K562 (cell line): Measurements from ENCODE around the gene FAAP100. TPM values are rescaled to one million over a fixed set of nuclear protein-coding genes. Genes with fewer than 3 reads are reported as not detected.
A peak's percentile ranks its signal among the peaks of the same experiment; 100 is the strongest.

Experiments used
- ATAC-seq: fragments of 200-7000 bp; cut with Tn5 transposase; 3 replicates; pipeline ENCODE4 v1.9.1; 2020; ENCODE audit warnings: moderate library complexity
- BruUV-seq: library from RNA; stranded (reverse); fragments of 400-500 nt; replicated peaks from 2 replicates; lab custom pipeline; 2021; lab: Mats Ljungman, UMichigan
- CTCF ChIA-PET: fragments of 300-600 bp; formaldehyde crosslinking; extraction: SDS; loops from one replicate; lab custom pipeline; 2021; ENCODE audit warnings: low intra/inter-chr PET ratio; lab: Yijun Ruan, JAX
- POLR2A ChIA-PET: fragments of 300-600, 350-650 bp; sonication (Branson Sonifier 250); formaldehyde crosslinking; extraction: SDS; loops from one replicate; lab custom pipeline; 2021; ENCODE audit warnings: antibody characterized with exemption, inconsistent platforms; lab: Yijun Ruan, JAX
- DNase-seq, 4 experiments: peaks; one replicate each; pipeline versions ENCODE4 v3.0.0 to v3.0.0-alpha.2; 2011 to 2018; ENCODE audit warnings: low spot score in 3 of 4, mixed read lengths in 3 of 4; ENCODE audit errors: extremely low read depth in 1 of 4
- FAIRE-seq: peaks from 2 replicates; lab custom pipeline; 2011; peaks lifted over from hg19 to GRCh38; lab: Jason Lieb, UNC
- H2AFZ ChIP-seq: 2 replicates; pipeline ENCODE4 v1.6.0; 2011; ENCODE audit warnings: low read depth, low read length, control low read depth, inconsistent platforms
- H3K27ac ChIP-seq: fragments of 200-600 bp; 3 replicates; pipeline ENCODE4 v1.8.0; 2011; ENCODE audit warnings: low read depth, mild to moderate bottlenecking, control low read depth, inconsistent platforms, low read length, moderate library complexity, mixed read lengths; ENCODE audit errors: extremely low read depth
- H3K27me3 ChIP-seq, 2 experiments: fragments of 300-600 bp in 1 of 2; 2 replicates in 1 of 2; 3 replicates in 1 of 2; pipeline versions ENCODE4 v1.6.0 to v1.8.0; 2011; ENCODE audit warnings: inconsistent platforms in 2 of 2, low read length in 2 of 2, mild to moderate bottlenecking in 1 of 2, mixed read lengths in 1 of 2, moderate library complexity in 1 of 2; ENCODE audit not compliant: control insufficient read depth in 2 of 2, insufficient read depth in 2 of 2
- H3K36me3 ChIP-seq: fragments of 300-600 bp; 3 replicates; pipeline ENCODE4 v1.8.0; 2011; ENCODE audit warnings: mild to moderate bottlenecking, low read length, inconsistent platforms; ENCODE audit not compliant: control insufficient read depth, insufficient read depth
- H3K4me1 ChIP-seq, 2 experiments: fragments of 200-600 bp in 1 of 2; replicated peaks in 1 of 2; 2 replicates in 1 of 2; 3 replicates in 1 of 2; pipeline versions ENCODE4 v1.5.1 to v1.8.0; 2011; ENCODE audit warnings: inconsistent platforms in 2 of 2, low read length in 2 of 2, mild to moderate bottlenecking in 1 of 2, mixed read lengths in 1 of 2, moderate library complexity in 1 of 2; ENCODE audit not compliant: control insufficient read depth in 2 of 2, insufficient read depth in 2 of 2
- H3K4me2 ChIP-seq: 2 replicates; pipeline ENCODE4 v1.6.1; 2011; ENCODE audit warnings: low read length, control low read depth, inconsistent platforms, mixed read lengths; ENCODE audit not compliant: insufficient read depth
- H3K4me3 ChIP-seq: fragments of 200-600 bp; sonication (generic), shearing (Covaris generic); 2 replicates; pipeline ENCODE4 v1.5.1; 2016; ENCODE audit warnings: control low read depth, inconsistent platforms
- H3K79me2 ChIP-seq: fragments of 200-600 bp; 3 replicates; pipeline ENCODE4 v1.8.0; 2011; ENCODE audit warnings: low read length, inconsistent platforms; ENCODE audit not compliant: control insufficient read depth, insufficient read depth
- H3K9ac ChIP-seq, 2 experiments: 2 replicates each; pipeline versions ENCODE4 v1.6.0 to v1.6.1; 2011; ENCODE audit warnings: low read depth in 2 of 2, low read length in 2 of 2, control low read depth in 1 of 2, inconsistent platforms in 1 of 2, mild to moderate bottlenecking in 1 of 2, mixed read lengths in 1 of 2; ENCODE audit not compliant: insufficient read depth in 1 of 2
- H3K9me1 ChIP-seq: one replicate; pipeline ENCODE4 v1.6.0; 2011; ENCODE audit warnings: inconsistent platforms, mild to moderate bottlenecking, low read length, moderate library complexity; ENCODE audit not compliant: control insufficient read depth, insufficient read depth
- H3K9me3 ChIP-seq: replicated peaks from 2 replicates; pipeline ENCODE4 v1.5.1; 2011; ENCODE audit warnings: low read depth, low read length, inconsistent platforms; ENCODE audit not compliant: control insufficient read depth, insufficient read depth
- H4K20me1 ChIP-seq: replicated peaks from 2 replicates; pipeline ENCODE4 v1.6.1; 2011; ENCODE audit warnings: low read length, inconsistent platforms, mixed read lengths; ENCODE audit not compliant: control insufficient read depth, insufficient read depth
- CTCF ChIP-seq, 3 experiments: IDR thresholded peaks in 2 of 3; conservative IDR thresholded peaks in 1 of 3; 2 replicates each; pipeline ENCODE4 v1.5.1; 2011 to 2012; ENCODE audit warnings: low read length in 3 of 3, mild to moderate bottlenecking in 3 of 3, control low read depth in 2 of 3, improper control_type of control experiment in 1 of 3, inconsistent platforms in 1 of 3, low read depth in 1 of 3, mixed read lengths in 1 of 3, moderate library complexity in 1 of 3; ENCODE audit not compliant: insufficient read depth in 2 of 3
- GTF3C2 ChIP-seq: IDR thresholded peaks from 3 replicates; pipeline ENCODE4 v1.6.1; 2011; ENCODE audit warnings: borderline replicate concordance, mild to moderate bottlenecking, moderate library complexity; ENCODE audit not compliant: insufficient read length; ENCODE audit errors: extremely low read depth
- MAZ ChIP-seq, 2 experiments: fragments of 450-650 bp in 1 of 2; sonication (generic) in 1 of 2; formaldehyde crosslinking; IDR thresholded peaks in 1 of 2; conservative IDR thresholded peaks in 1 of 2; 2 replicates each; pipeline versions ENCODE4 v1.4.0 to v1.5.0; 2020; ENCODE audit warnings: mild to moderate bottlenecking in 1 of 2, missing genetic modification reagents in 1 of 2
- MBD1 ChIP-seq: fragments of 250-450 bp; sonication (Bioruptor Pico); IDR thresholded peaks from 2 replicates; pipeline ENCODE4 v1.8.0; 2022; ENCODE audit warnings: inconsistent platforms
- PTBP1 ChIP-seq: fragments of 200-400 bp; formaldehyde crosslinking; IDR thresholded peaks from 2 replicates; pipeline ENCODE4 v1.6.1; 2017; ENCODE audit warnings: low read depth, low read length
- RB1 ChIP-seq: fragments of 450-650 bp; IDR thresholded peaks from 2 replicates; pipeline ENCODE4 v1.6.1; 2017; ENCODE audit warnings: low read depth, mild to moderate bottlenecking
- SPI1 ChIP-seq: IDR thresholded peaks from 2 replicates; pipeline ENCODE4 v1.6.1; 2011; ENCODE audit warnings: low read depth, low read length, control low read depth, borderline replicate concordance
- SREBF1 ChIP-seq: fragments of 150-350 bp; IDR thresholded peaks from 2 replicates; pipeline ENCODE4 v1.6.1; 2014; ENCODE audit warnings: antibody characterized with exemption, low read depth, low read length, borderline replicate concordance
- TEAD1 ChIP-seq, 2 experiments: fragments of 450-650 bp in 1 of 2; sonication (generic) in 1 of 2; formaldehyde crosslinking; IDR thresholded peaks; 2 replicates each; pipeline versions ENCODE4 v1.4.0 to v1.8.0; 2020 to 2022; ENCODE audit warnings: mild to moderate bottlenecking in 2 of 2, missing genetic modification reagents in 1 of 2
- XRCC5 ChIP-seq: fragments of 200-400 bp; formaldehyde crosslinking; IDR thresholded peaks from 2 replicates; pipeline ENCODE4 v1.6.1; 2017; ENCODE audit warnings: low read depth, mild to moderate bottlenecking, low read length
- WGBS: fragments of 100-300 bp; shearing (Covaris generic); methylation state at CpG from one replicate; pipeline ENCODE4 v1.1.6; 2016; ENCODE audit warnings: low coverage, mixed read lengths; ENCODE audit not compliant: insufficient coverage; ENCODE audit errors: missing lambda C conversion rate; 5-methylcytosine and 5-hydroxymethylcytosine counted together
- in situ Hi-C: fragments of 300-500 bp; cut with MboI; formaldehyde crosslinking; loops from 4 replicates; pipeline ENCODE4 v1.15.0; 2018; ENCODE audit warnings: inconsistent platforms, mixed read lengths
- intact Hi-C: fragments of 100-400 bp; cut with micrococcal nuclease; formaldehyde crosslinking; loops from 2 replicates; pipeline ENCODE4 v1.14.2; 2022
- polyA plus RNA-seq, 8 experiments: library from polyadenylated mRNA; depleted of rRNA in 4 of 8; stranded (reverse) in 5 of 8; unstranded in 3 of 8; fragments of >200 nt; fragmentation: Nextera tagmentation in 2 of 8; fragmentation: Illumina TruSeq in 1 of 8; extraction: Ambion mirVana in 2 of 8; extraction: Trizol in 1 of 8; gene quantifications; 2 replicates each; pipeline versions ENCODE4 v1.2.1 to v1.2.3, GENCODE V29; 2011 to 2014; ENCODE audit warnings: inconsistent platforms in 1 of 8, missing spikeins in 1 of 8
- total RNA-seq, 7 experiments: library from RNA; depleted of rRNA in 6 of 7; stranded (reverse); fragments of >200 nt in 6 of 7; fragmentation: Illumina TruSeq in 2 of 7; extraction: Trizol in 2 of 7; gene quantifications; 2 replicates each; pipeline versions ENCODE4 v1.2.1 to v1.2.3, GENCODE V29; 2011 to 2021; ENCODE audit warnings: low replicate concordance in 1 of 7

FAAP100 gene
- total and polyA plus RNA-seq, 9 of the 15 experiments (the other 6 are each of a cell fraction or from before 2014, with no cell fraction given): 0.31 to 51.2 (median 12.6) TPM

GRCh38 chr17:81522491-81523401 is 29.4 kb downstream of the FAAP100 start:
- intact Hi-C loops (loop anchor here (5.0 kb wide), 1 partner anchor 40 kb away; no protein-coding TSS in a partner anchor), in situ Hi-C loops (no loop called here)
- FAIRE-seq: no peak
- Histone ChIP-seq H3K27ac (no peak overlapping the region), H3K36me3 (no peaks in the 10 kb centered on the region), H3K27me3 (peaks cover 0 to 31% of the 10 kb centered on the region in 2 experiments; a peak in 3 of 5 replicates), H3K4me3 (no peak overlapping the region), H3K9me3 (no peaks in the 10 kb centered on the region), H2AFZ (0 out of 2 replicates have a peak overlapping the region, but pooled peaks have one; percentile 3), H3K9ac (peak overlapping the region in 1 of 2 experiments; percentile 78; a peak in 2 of 4 replicates), H3K4me1 (peaks cover 5 to 68% of the 10 kb centered on the region in 2 experiments; a peak in 4 of 5 replicates), H3K79me2 (no peaks in the 10 kb centered on the region), H3K9me1 (no peaks in the 10 kb centered on the region), H3K4me2 (no peak overlapping the region), H4K20me1 (no peaks in the 10 kb centered on the region)
- ChIA-PET POLR2A (interaction anchor here (0.6 to 1.6 kb wide), 5 partner anchors 10 to 356 kb away, joined by 3 to 6 read pairs (median 4); partner anchors contain the start of gene ACTG1), CTCF (interaction anchor here (2.3 kb wide), 1 partner anchor 270 kb away, joined by 9 read pairs; no protein-coding TSS in a partner anchor)
- 54% methylated on average over 22 of the region's 26 CpGs for WGBS
- peak; percentile 61 for ATAC-seq
- DNase-seq: peak; percentile 56 to 71 (median 63)
- no TSS peak for BruUV-seq
- TF ChIP-seq TEAD1 (CRISPR knock-in tag; IDR thresholded peaks at IDR 0.05) (peak in 1 of 2 experiments; percentile 54; a peak in 1 of 4 replicates), MBD1 (CRISPR knock-in tag) (no peak), RB1 (peak; percentile 16; the same call in 1 of the 2 replicates), MAZ (CRISPR knock-in tag; conservative IDR thresholded peaks at IDR 0.05 in 1 of 2, IDR thresholded peaks at IDR 0.05 in 1 of 2) (peak in 1 of 2 experiments; percentile 53; a peak in 2 of 4 replicates), SREBF1 (no peak), GTF3C2 (no peak), CTCF (IDR thresholded peaks at IDR 0.05 in 2 of 3, conservative IDR thresholded peaks at IDR 0.05 in 1 of 3; ENCODE audit: insufficient read depth in 2 of 3, low read depth in 1 of 3, low read length in 3 of 3) (peak; percentile 59 to 93 (median 67)), PTBP1 (0 out of 2 replicates have a peak, but pooled peaks have one; percentile 16), XRCC5 (no peak), SPI1 (peak; percentile 56; the same call in 1 of the 2 replicates)
